OCI-LY3 (cell line): ENCODE data around the gene SAMD4A.

Experiments
- H2AFZ ChIP-seq: fragments of 200-600, 300-600 bp; shearing (Covaris generic); 2 replicates; pipeline ENCODE4 v1.6.0; 2014; ENCODE audit warnings: antibody characterized with exemption, low read depth, low read length
- H3K27ac ChIP-seq: fragments of 200-600, 300-600 bp; sonication (generic); 2 replicates; pipeline ENCODE4 v1.5.1; 2014; ENCODE audit warnings: mild to moderate bottlenecking, low read length, moderate library complexity, mixed read lengths
- H3K27me3 ChIP-seq: fragments of 200-600, 300-600 bp; sonication (generic); 2 replicates; pipeline ENCODE4 v1.6.1; 2014; ENCODE audit warnings: low read depth, low read length, mixed read lengths
- H3K36me3 ChIP-seq: fragments of 200-600, 300-600 bp; sonication (generic); replicated peaks from 2 replicates; pipeline ENCODE3; 2014; ENCODE audit warnings: low read depth, low read length, mixed read lengths
- H3K4me1 ChIP-seq: fragments of 300-600, 200-600 bp; sonication (generic); 2 replicates; pipeline ENCODE4 v1.6.1; 2014; ENCODE audit warnings: low read length, mixed read lengths
- H3K4me2 ChIP-seq: fragments of 200-600, 300-600 bp; sonication (generic); 2 replicates; pipeline ENCODE4 v1.6.1; 2014; ENCODE audit warnings: low read length, mixed read lengths
- H3K4me3 ChIP-seq: fragments of 300-600, 200-600 bp; sonication (generic); 2 replicates; pipeline ENCODE4 v1.5.1; 2014; ENCODE audit warnings: antibody characterized with exemption, mild to moderate bottlenecking, low read length, moderate library complexity
- H3K79me2 ChIP-seq: fragments of 300-600, 200-600 bp; shearing (Covaris generic); 2 replicates; pipeline ENCODE4 v1.6.1; 2014; ENCODE audit warnings: mild to moderate bottlenecking, low read length, mixed read lengths
- H3K9ac ChIP-seq: fragments of 300-600, 200-600 bp; shearing (Covaris generic); 2 replicates; pipeline ENCODE4 v1.6.0; 2014; ENCODE audit warnings: mild to moderate bottlenecking, low read length, moderate library complexity
- H3K9me3 ChIP-seq: fragments of 200-600, 300-600 bp; shearing (Covaris generic); 2 replicates; pipeline ENCODE4 v1.6.1; 2014; ENCODE audit warnings: low read length, mixed read lengths; ENCODE audit not compliant: insufficient read depth
- H4K20me1 ChIP-seq: fragments of 200-600, 300-600 bp; sonication (generic); 2 replicates; pipeline ENCODE4 v1.6.1; 2016; ENCODE audit warnings: low read length, mixed read lengths; ENCODE audit not compliant: insufficient read depth
- EZH2phosphoT487 ChIP-seq: fragments of 200-600 bp; shearing (Covaris generic); IDR thresholded peaks from 2 replicates; pipeline ENCODE4 v1.6.1; 2018; ENCODE audit warnings: antibody characterized with exemption, mixed run types, low read depth
- TF ChIP-seq, protein P1 (sequence below): fragments of 200-600, 300-600 bp; sonication (generic); IDR thresholded peaks from 2 replicates; pipeline ENCODE4 v1.5.1; 2014; ENCODE audit warnings: antibody characterized with exemption, low read length, low read depth

The SAMD4A gene

GRCh38 chr14:54549862-54550261 lies 17.1 kb upstream of the SAMD4A start:
- Histone ChIP-seq H3K4me3 (no peak overlapping the region), H3K4me1 (no peaks in the 10 kb centered on the region; the same call in 1 of the 2 replicates), H2AFZ (no peak overlapping the region), H3K79me2 (no peaks in the 10 kb centered on the region), H3K9me3 (no peaks in the 10 kb centered on the region), H3K36me3 (no peaks in the 10 kb centered on the region), H3K4me2 (no peak overlapping the region), H3K27ac (no peak overlapping the region), H4K20me1 (no peaks in the 10 kb centered on the region), H3K27me3 (no peaks in the 10 kb centered on the region), H3K9ac (no peak overlapping the region)
- no peak for TF ChIP-seq EZH2phosphoT487
- TF ChIP-seq, protein P1, sequence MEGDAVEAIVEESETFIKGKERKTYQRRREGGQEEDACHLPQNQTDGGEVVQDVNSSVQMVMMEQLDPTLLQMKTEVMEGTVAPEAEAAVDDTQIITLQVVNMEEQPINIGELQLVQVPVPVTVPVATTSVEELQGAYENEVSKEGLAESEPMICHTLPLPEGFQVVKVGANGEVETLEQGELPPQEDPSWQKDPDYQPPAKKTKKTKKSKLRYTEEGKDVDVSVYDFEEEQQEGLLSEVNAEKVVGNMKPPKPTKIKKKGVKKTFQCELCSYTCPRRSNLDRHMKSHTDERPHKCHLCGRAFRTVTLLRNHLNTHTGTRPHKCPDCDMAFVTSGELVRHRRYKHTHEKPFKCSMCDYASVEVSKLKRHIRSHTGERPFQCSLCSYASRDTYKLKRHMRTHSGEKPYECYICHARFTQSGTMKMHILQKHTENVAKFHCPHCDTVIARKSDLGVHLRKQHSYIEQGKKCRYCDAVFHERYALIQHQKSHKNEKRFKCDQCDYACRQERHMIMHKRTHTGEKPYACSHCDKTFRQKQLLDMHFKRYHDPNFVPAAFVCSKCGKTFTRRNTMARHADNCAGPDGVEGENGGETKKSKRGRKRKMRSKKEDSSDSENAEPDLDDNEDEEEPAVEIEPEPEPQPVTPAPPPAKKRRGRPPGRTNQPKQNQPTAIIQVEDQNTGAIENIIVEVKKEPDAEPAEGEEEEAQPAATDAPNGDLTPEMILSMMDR: no peak

DNA sequence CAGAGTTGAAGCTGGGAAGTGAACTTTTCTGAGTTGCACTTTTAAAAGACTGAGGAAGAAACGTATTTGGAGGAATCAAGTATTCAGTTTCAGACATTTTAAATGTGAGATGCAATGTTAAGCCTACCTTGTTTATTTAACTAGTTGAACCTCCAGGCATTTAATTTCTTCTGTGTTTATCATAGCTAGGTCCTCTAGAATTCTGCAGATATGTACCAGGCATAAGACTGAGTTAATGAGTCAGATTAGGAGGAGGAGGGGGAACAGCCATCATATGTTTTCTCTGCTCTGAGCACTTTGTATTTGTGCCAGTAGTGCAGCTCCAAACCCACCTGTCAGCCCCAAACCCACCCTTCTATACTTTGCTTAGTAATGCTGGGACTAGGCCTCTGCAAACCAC lies 16.4 kb upstream of the SAMD4A start:
- Histone ChIP-seq H2AFZ (no peak overlapping the region), H3K4me2 (no peak overlapping the region)

GRCh38 chr14:54554401-54554800 lies 12.5 kb upstream of the SAMD4A start:
- H3K27me3 ChIP-seq: no peaks in the 10 kb centered on the region
- H3K36me3 ChIP-seq: no peaks in the 10 kb centered on the region
- no peaks in the 10 kb centered on the region for H3K9me3 ChIP-seq
- no peak overlapping the region for H2AFZ ChIP-seq
- no peak overlapping the region for H3K4me3 ChIP-seq
- TF ChIP-seq EZH2phosphoT487: no peak
- TF ChIP-seq, protein P1: no peak
- no peaks in the 10 kb centered on the region; the same call in 1 of the 2 replicates for H3K4me1 ChIP-seq
- no peak overlapping the region for H3K4me2 ChIP-seq
- no peaks in the 10 kb centered on the region for H3K79me2 ChIP-seq
- no peak overlapping the region for H3K27ac ChIP-seq
- no peaks in the 10 kb centered on the region for H4K20me1 ChIP-seq
- no peak overlapping the region for H3K9ac ChIP-seq

More for the DNA sequence above, 16.4 kb upstream of the SAMD4A start:
- Histone ChIP-seq H3K79me2 (no peaks in the 10 kb centered on the region), H3K4me1 (no peaks in the 10 kb centered on the region; the same call in 1 of the 2 replicates), H3K9me3 (no peaks in the 10 kb centered on the region), H3K9ac (no peak overlapping the region), H3K36me3 (no peaks in the 10 kb centered on the region), H4K20me1 (no peaks in the 10 kb centered on the region), H3K27me3 (no peaks in the 10 kb centered on the region), H3K27ac (no peak overlapping the region), H3K4me3 (no peak overlapping the region)
- TF ChIP-seq, protein P1: no peak
- TF ChIP-seq EZH2phosphoT487: no peak

- Histone ChIP-seq H3K9me3 (no peaks in the 10 kb centered on the region), H3K4me1 (no peaks in the 10 kb centered on the region; the same call in 1 of the 2 replicates), H4K20me1 (no peaks in the 10 kb centered on the region), H2AFZ (no peak overlapping the region), H3K9ac (no peak overlapping the region), H3K36me3 (no peaks in the 10 kb centered on the region), H3K4me3 (no peak overlapping the region), H3K4me2 (no peak overlapping the region), H3K27me3 (peaks cover 4% of the 10 kb centered on the region), H3K79me2 (no peaks in the 10 kb centered on the region), H3K27ac (no peak overlapping the region)
- TF ChIP-seq, protein P1: no peak
- no peak for TF ChIP-seq EZH2phosphoT487
These were observed 11.3 kb upstream of the SAMD4A start for GRCh38 chr14:54555651-54556050.
